OCI-LY1 (cell line): ENCODE data around the gene NPR1.

Experiments used
- EZH2 ChIP-seq: fragments of 200-600 bp; sonication (generic), shearing (Covaris generic); IDR thresholded peaks from 2 replicates; pipeline ENCODE4 v1.8.0; 2017; ENCODE audit warnings: borderline replicate concordance, mixed run types, mild to moderate bottlenecking, antibody characterized with exemption, low read length, moderate library complexity, mixed read lengths
- TF ChIP-seq, protein P1 (sequence below): fragments of 200-600 bp; sonication (generic), shearing (Covaris generic); IDR thresholded peaks from 2 replicates; pipeline ENCODE4 v1.5.1; 2017; ENCODE audit warnings: mild to moderate bottlenecking, antibody characterized with exemption, low read length, moderate library complexity, mixed read lengths

GRCh38 chr1:153629971-153630370, 48.5 kb upstream of the NPR1 start:
- TF ChIP-seq, protein P1, sequence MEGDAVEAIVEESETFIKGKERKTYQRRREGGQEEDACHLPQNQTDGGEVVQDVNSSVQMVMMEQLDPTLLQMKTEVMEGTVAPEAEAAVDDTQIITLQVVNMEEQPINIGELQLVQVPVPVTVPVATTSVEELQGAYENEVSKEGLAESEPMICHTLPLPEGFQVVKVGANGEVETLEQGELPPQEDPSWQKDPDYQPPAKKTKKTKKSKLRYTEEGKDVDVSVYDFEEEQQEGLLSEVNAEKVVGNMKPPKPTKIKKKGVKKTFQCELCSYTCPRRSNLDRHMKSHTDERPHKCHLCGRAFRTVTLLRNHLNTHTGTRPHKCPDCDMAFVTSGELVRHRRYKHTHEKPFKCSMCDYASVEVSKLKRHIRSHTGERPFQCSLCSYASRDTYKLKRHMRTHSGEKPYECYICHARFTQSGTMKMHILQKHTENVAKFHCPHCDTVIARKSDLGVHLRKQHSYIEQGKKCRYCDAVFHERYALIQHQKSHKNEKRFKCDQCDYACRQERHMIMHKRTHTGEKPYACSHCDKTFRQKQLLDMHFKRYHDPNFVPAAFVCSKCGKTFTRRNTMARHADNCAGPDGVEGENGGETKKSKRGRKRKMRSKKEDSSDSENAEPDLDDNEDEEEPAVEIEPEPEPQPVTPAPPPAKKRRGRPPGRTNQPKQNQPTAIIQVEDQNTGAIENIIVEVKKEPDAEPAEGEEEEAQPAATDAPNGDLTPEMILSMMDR: no peak
- TF ChIP-seq EZH2: no peak
